Stimulated activated effector memory CD8-positive, alpha-beta T cell treated with anti-CD3 and anti-CD28 coated beads, Interleukin-12 subunit alpha, Interleukin-12 subunit beta, amount 100 ng/mL, for 72 hours (primary cell): ENCODE data around the gene FAM210A.
"Not testable (repeated sequence)": the region's sequence is repeated elsewhere in the genome, so short reads cannot be mapped to it uniquely, and the experiment has no call there.

Source experiments
- ATAC-seq: fragments of 150-1000 bp; cut with Tn5 transposase; 2 replicates; pipeline ENCODE4 v1.10.0; 2021
- DNase-seq, 2 donors: peaks; one replicate each; pipeline ENCODE4 v3.0.0; 2021 to 2022; ENCODE audit warnings: low spot score in 2 of 2
- H3K27ac Mint-ChIP-seq: one replicate; pipeline ENCODE4 v1.8.0; 2022; ENCODE audit warnings: mild to moderate bottlenecking, mixed read lengths
- H3K36me3 Mint-ChIP-seq: one replicate; pipeline ENCODE4 v1.8.0; 2022; ENCODE audit warnings: mild to moderate bottlenecking, mixed read lengths
- H3K4me1 Mint-ChIP-seq: one replicate; pipeline ENCODE4 v1.8.0; 2022; ENCODE audit warnings: mixed read lengths
- H3K4me3 Mint-ChIP-seq: one replicate; pipeline ENCODE4 v1.8.0; 2022; ENCODE audit warnings: mild to moderate bottlenecking, mixed read lengths
- H3K9me3 Mint-ChIP-seq: one replicate; pipeline ENCODE4 v1.8.0; 2022; ENCODE audit warnings: mixed read lengths

Gene FAM210A

GRCh38 chr18:13677350-13677749, 49.0 kb downstream of the FAM210A start:
- not testable (repeated sequence) for H3K9me3 Mint-ChIP-seq, H3K27ac Mint-ChIP-seq, H3K4me3 Mint-ChIP-seq, ATAC-seq, DNase-seq
- Mint-ChIP-seq H3K4me1 (peaks cover 13% of the 10 kb centered on the region), H3K36me3 (peaks cover 37% of the 10 kb centered on the region)

GRCh38 chr18:13676471-13676870, 49.9 kb downstream of the FAM210A start:
- DNase-seq (no peak), ATAC-seq (no peak)
- H3K4me3 Mint-ChIP-seq = no peak overlapping the region
- H3K27ac Mint-ChIP-seq = no peak overlapping the region
- H3K4me1 Mint-ChIP-seq = peaks cover 13% of the 10 kb centered on the region
- no peaks in the 10 kb centered on the region for H3K9me3 Mint-ChIP-seq
- peaks cover 40% of the 10 kb centered on the region for H3K36me3 Mint-ChIP-seq

- no peak overlapping the region for H3K27ac Mint-ChIP-seq
- peaks cover 11% of the 10 kb centered on the region for H3K4me1 Mint-ChIP-seq
- H3K4me3 Mint-ChIP-seq = no peak overlapping the region
- no peaks in the 10 kb centered on the region for H3K9me3 Mint-ChIP-seq
- peaks cover 62% of the 10 kb centered on the region for H3K36me3 Mint-ChIP-seq
- ATAC-seq (no peak), DNase-seq (no peak)
Measured at GRCh38 chr18:13672657-13673056, 53.7 kb downstream of the FAM210A start.

- Mint-ChIP-seq H3K4me3 (no peak overlapping the region), H3K9me3 (no peaks in the 10 kb centered on the region), H3K36me3 (peaks cover 37% of the 10 kb centered on the region), H3K4me1 (peaks cover 11% of the 10 kb centered on the region), H3K27ac (no peak overlapping the region)
- DNase-seq (no peak), ATAC-seq (no peak)
Measured at GRCh38 chr18:13661779-13662256, 64.5 kb downstream of the FAM210A start.

GRCh38 chr18:13661051-13661778, 65.1 kb downstream of the FAM210A start:
- no peak for DNase-seq
- ATAC-seq = no peak

GRCh38 chr18:13660510-13660909, 65.8 kb downstream of the FAM210A start:
- Mint-ChIP-seq H3K9me3 (no peaks in the 10 kb centered on the region), H3K27ac (no peak overlapping the region), H3K36me3 (peaks cover 24% of the 10 kb centered on the region), H3K4me3 (no peak overlapping the region), H3K4me1 (peaks cover 11% of the 10 kb centered on the region)
- ATAC-seq (no peak), DNase-seq (no peak)

More at GRCh38 chr18:13661051-13661778, 65.1 kb downstream of the FAM210A start:
- Mint-ChIP-seq H3K36me3 (peaks cover 31% of the 10 kb centered on the region), H3K4me3 (no peak overlapping the region), H3K27ac (no peak overlapping the region), H3K9me3 (no peaks in the 10 kb centered on the region), H3K4me1 (peaks cover 11% of the 10 kb centered on the region)

GRCh38 chr18:13658436-13659204, 67.7 kb downstream of the FAM210A start:
- peaks cover 11% of the 10 kb centered on the region for H3K4me1 Mint-ChIP-seq
- H3K9me3 Mint-ChIP-seq = no peaks in the 10 kb centered on the region
- peak; percentile 45 for ATAC-seq
- DNase-seq = no peak
- peaks cover 8% of the 10 kb centered on the region for H3K36me3 Mint-ChIP-seq
- no peak overlapping the region for H3K27ac Mint-ChIP-seq
- no peak overlapping the region for H3K4me3 Mint-ChIP-seq

- Mint-ChIP-seq H3K36me3 (peaks cover 7% of the 10 kb centered on the region), H3K4me3 (no peak overlapping the region), H3K9me3 (no peaks in the 10 kb centered on the region), H3K4me1 (peaks cover 11% of the 10 kb centered on the region), H3K27ac (no peak overlapping the region)
- no peak for ATAC-seq
- no peak for DNase-seq
Measured at GRCh38 chr18:13657974-13658373, 68.4 kb downstream of the FAM210A start.

GRCh38 chr18:13653746-13654433, 72.5 kb downstream of the FAM210A start:
- H3K4me1 Mint-ChIP-seq = peaks cover 11% of the 10 kb centered on the region
- H3K9me3 Mint-ChIP-seq = no peaks in the 10 kb centered on the region
- peak overlapping the region; percentile 12 for H3K27ac Mint-ChIP-seq
- no peaks in the 10 kb centered on the region for H3K36me3 Mint-ChIP-seq
- no peak for DNase-seq
- no peak for ATAC-seq
- H3K4me3 Mint-ChIP-seq = no peak overlapping the region

- Mint-ChIP-seq H3K9me3 (no peaks in the 10 kb centered on the region), H3K4me1 (no peaks in the 10 kb centered on the region), H3K27ac (no peak overlapping the region), H3K4me3 (no peak overlapping the region), H3K36me3 (peaks cover 15% of the 10 kb centered on the region)
- no peak for ATAC-seq
- DNase-seq = no peak
Measured at GRCh38 chr18:13649397-13650390, 76.7 kb downstream of the FAM210A start.

- Mint-ChIP-seq H3K36me3 (peaks cover 23% of the 10 kb centered on the region), H3K4me1 (no peaks in the 10 kb centered on the region), H3K9me3 (no peaks in the 10 kb centered on the region), H3K27ac (no peak overlapping the region), H3K4me3 (no peak overlapping the region)
- no peak for DNase-seq
- no peak for ATAC-seq
Measured at GRCh38 chr18:13647761-13648160, 78.6 kb downstream of the FAM210A start.

GRCh38 chr18:13646633-13647032, 79.7 kb downstream of the FAM210A start:
- DNase-seq (no peak), ATAC-seq (no peak)
- H3K9me3 Mint-ChIP-seq = no peaks in the 10 kb centered on the region
- no peak overlapping the region for H3K27ac Mint-ChIP-seq
- no peaks in the 10 kb centered on the region for H3K4me1 Mint-ChIP-seq
- no peak overlapping the region for H3K4me3 Mint-ChIP-seq
- H3K36me3 Mint-ChIP-seq = peaks cover 23% of the 10 kb centered on the region

GRCh38 chr18:13645093-13645492, 81.3 kb downstream of the FAM210A start:
- Mint-ChIP-seq H3K27ac (no peak overlapping the region), H3K4me3 (no peak overlapping the region), H3K4me1 (peaks cover 6% of the 10 kb centered on the region), H3K36me3 (peaks cover 23% of the 10 kb centered on the region), H3K9me3 (peaks cover 4% of the 10 kb centered on the region)
- ATAC-seq (no peak), DNase-seq (no peak)

- no peak for ATAC-seq
- Mint-ChIP-seq H3K27ac (no peak overlapping the region), H3K36me3 (peaks cover 23% of the 10 kb centered on the region), H3K9me3 (peaks cover 4% of the 10 kb centered on the region), H3K4me1 (peaks cover 6% of the 10 kb centered on the region), H3K4me3 (no peak overlapping the region)
- DNase-seq = no peak
Measured at GRCh38 chr18:13643261-13643751, 83.1 kb downstream of the FAM210A start.
